Measurements from ENCODE around the gene ZNF536.

The ZNF536 gene

GRCh38 chr19:30539981-30540380 is 167.8 kb downstream of the ZNF536 start:
- no peaks in the 10 kb centered on the region for H3K36me3 ChIP-seq (replicated peaks; ENCODE audit: insufficient read depth, low read length)
- no peak overlapping the region for H3K4me2 ChIP-seq (ENCODE audit: low read depth, low read length)
- H3K4me3 ChIP-seq (ENCODE audit: low read length), result no peak overlapping the region
- H3K4me1 ChIP-seq (ENCODE audit: low read length), result no peaks in the 10 kb centered on the region
- H2AFZ ChIP-seq (ENCODE audit: low read length), result no peak overlapping the region
- H3K27me3 ChIP-seq (replicated peaks; ENCODE audit: insufficient read depth, low read length), result peaks cover 69% of the 10 kb centered on the region
- no peaks in the 10 kb centered on the region for H3K9me2 ChIP-seq (replicated peaks; ENCODE audit: insufficient read depth, low read length)
- no peak overlapping the region for H3K27ac ChIP-seq (ENCODE audit: low read length)
- H4K20me1 ChIP-seq (ENCODE audit: insufficient read depth, low read length), result no peaks in the 10 kb centered on the region
- no peak for DNase-seq
- no peak overlapping the region for H3K9ac ChIP-seq (ENCODE audit: low read length)
- TF ChIP-seq CTCF (IDR thresholded peaks at IDR 0.05; ENCODE audit: low read length) (no peak), EZH2 (optimal IDR thresholded peaks at IDR 0.05; ENCODE audit: low read depth, low read length) (no peak), EZH2phosphoT487 (IDR thresholded peaks at IDR 0.05; ENCODE audit: low read length) (no peak)
- H3K79me2 ChIP-seq (ENCODE audit: low read length), result no peaks in the 10 kb centered on the region
- H3F3A ChIP-seq (ENCODE audit: insufficient read depth, low read length), result no peaks in the 10 kb centered on the region
- H3K9me3 ChIP-seq (replicated peaks; ENCODE audit: insufficient read depth, low read length), result no peaks in the 10 kb centered on the region

GRCh38 chr19:30540761-30541160 is 168.6 kb downstream of the ZNF536 start:
- H3K27me3 ChIP-seq (replicated peaks; ENCODE audit: insufficient read depth, low read length), result peaks cover 64% of the 10 kb centered on the region
- H3K4me3 ChIP-seq (ENCODE audit: low read length), result no peak overlapping the region
- no peaks in the 10 kb centered on the region for H3K4me1 ChIP-seq (ENCODE audit: low read length)
- no peak overlapping the region for H3K9ac ChIP-seq (ENCODE audit: low read length)
- no peaks in the 10 kb centered on the region for H3K9me3 ChIP-seq (replicated peaks; ENCODE audit: insufficient read depth, low read length)
- H3K79me2 ChIP-seq (ENCODE audit: low read length), result no peaks in the 10 kb centered on the region
- H4K20me1 ChIP-seq (ENCODE audit: insufficient read depth, low read length), result no peaks in the 10 kb centered on the region
- no peak overlapping the region for H3K4me2 ChIP-seq (ENCODE audit: low read depth, low read length)
- no peaks in the 10 kb centered on the region for H3K9me2 ChIP-seq (replicated peaks; ENCODE audit: insufficient read depth, low read length)
- H3K27ac ChIP-seq (ENCODE audit: low read length), result no peak overlapping the region
- no peak for DNase-seq
- H2AFZ ChIP-seq (ENCODE audit: low read length), result no peak overlapping the region
- TF ChIP-seq CTCF (IDR thresholded peaks at IDR 0.05; ENCODE audit: low read length) (no peak), EZH2 (optimal IDR thresholded peaks at IDR 0.05; ENCODE audit: low read depth, low read length) (no peak), EZH2phosphoT487 (IDR thresholded peaks at IDR 0.05; ENCODE audit: low read length) (no peak)
- H3K36me3 ChIP-seq (replicated peaks; ENCODE audit: insufficient read depth, low read length), result no peaks in the 10 kb centered on the region
- H3F3A ChIP-seq (ENCODE audit: insufficient read depth, low read length), result no peaks in the 10 kb centered on the region

- TF ChIP-seq CTCF (IDR thresholded peaks at IDR 0.05; ENCODE audit: low read length) (no peak), EZH2 (optimal IDR thresholded peaks at IDR 0.05; ENCODE audit: low read depth, low read length) (no peak), EZH2phosphoT487 (IDR thresholded peaks at IDR 0.05; ENCODE audit: low read length) (no peak)
- Histone ChIP-seq H3F3A (ENCODE audit: insufficient read depth, low read length) (no peaks in the 10 kb centered on the region), H4K20me1 (ENCODE audit: insufficient read depth, low read length) (no peaks in the 10 kb centered on the region), H3K4me3 (ENCODE audit: low read length) (no peak overlapping the region), H3K9ac (ENCODE audit: low read length) (no peak overlapping the region), H3K27ac (ENCODE audit: low read length) (no peak overlapping the region), H2AFZ (ENCODE audit: low read length) (no peak overlapping the region), H3K4me2 (ENCODE audit: low read depth, low read length) (no peak overlapping the region), H3K79me2 (ENCODE audit: low read length) (no peaks in the 10 kb centered on the region), H3K9me2 (replicated peaks; ENCODE audit: insufficient read depth, low read length) (no peaks in the 10 kb centered on the region), H3K36me3 (replicated peaks; ENCODE audit: insufficient read depth, low read length) (no peaks in the 10 kb centered on the region), H3K27me3 (replicated peaks; ENCODE audit: insufficient read depth, low read length) (peaks cover 64% of the 10 kb centered on the region), H3K4me1 (ENCODE audit: low read length) (no peaks in the 10 kb centered on the region), H3K9me3 (replicated peaks; ENCODE audit: insufficient read depth, low read length) (no peaks in the 10 kb centered on the region)
- DNase-seq, result no peak
These were observed 169.4 kb downstream of the ZNF536 start for GRCh38 chr19:30541575-30541974.
